H9 (cell line): Measurements from ENCODE around the gene NAXD. TPM values are rescaled to one million over a fixed set of nuclear protein-coding genes. Genes with fewer than 3 reads are reported as not detected.

Experiments used
- DNase-seq: peaks from one replicate; pipeline ENCODE4 v3.0.0-alpha.2; 2017
- H2AFZ ChIP-seq: one replicate; pipeline ENCODE4 v1.6.1; 2013; ENCODE audit warnings: mild to moderate bottlenecking, low read length, control low read depth, moderate library complexity
- H2AK5ac ChIP-seq: 2 replicates; pipeline ENCODE4 v1.6.1; 2013; ENCODE audit warnings: low read length, control low read depth, mixed read lengths; ENCODE audit not compliant: insufficient read length
- H2BK120ac ChIP-seq: one replicate; pipeline ENCODE4 v1.6.1; 2013; ENCODE audit warnings: low read depth, mild to moderate bottlenecking, low read length, control low read depth, inconsistent platforms; ENCODE audit not compliant: poor library complexity, severe bottlenecking
- H2BK12ac ChIP-seq: 2 replicates; pipeline ENCODE4 v1.6.1; 2013; ENCODE audit warnings: low read length, control low read depth, mixed read lengths, low read depth; ENCODE audit not compliant: insufficient read length
- H2BK15ac ChIP-seq: 2 replicates; pipeline ENCODE4 v1.6.1; 2013; ENCODE audit warnings: low read depth, low read length, control low read depth
- H2BK20ac ChIP-seq: one replicate; pipeline ENCODE4 v1.6.1; 2013; ENCODE audit warnings: low read depth, mild to moderate bottlenecking, low read length, control low read depth, inconsistent platforms; ENCODE audit not compliant: poor library complexity, severe bottlenecking
- H2BK5ac ChIP-seq: 2 replicates; pipeline ENCODE4 v1.6.1; 2013; ENCODE audit warnings: low read length, control low read depth, mixed read lengths; ENCODE audit not compliant: insufficient read length
- H3K14ac ChIP-seq: 2 replicates; pipeline ENCODE4 v1.6.1; 2013; ENCODE audit warnings: low read length, control low read depth; ENCODE audit not compliant: insufficient read depth
- H3K18ac ChIP-seq: 2 replicates; pipeline ENCODE4 v1.6.1; 2013; ENCODE audit warnings: low read depth, mild to moderate bottlenecking, mixed read lengths, low read length, control low read depth; ENCODE audit not compliant: insufficient read length
- H3K23ac ChIP-seq: 2 replicates; pipeline ENCODE4 v1.6.1; 2013; ENCODE audit warnings: low read length, control low read depth, mixed read lengths, low read depth; ENCODE audit not compliant: insufficient read length
- H3K23me2 ChIP-seq: 2 replicates; pipeline ENCODE4 v1.6.1; 2013; ENCODE audit warnings: low read depth, mild to moderate bottlenecking, mixed read lengths, low read length, control low read depth; ENCODE audit not compliant: insufficient read length, poor library complexity, severe bottlenecking
- H3K27ac ChIP-seq: 2 replicates; pipeline ENCODE4 v1.5.1; 2013; ENCODE audit warnings: low read length, control low read depth, mixed read lengths, low read depth; ENCODE audit not compliant: insufficient read length
- H3K27me3 ChIP-seq: 2 replicates; pipeline ENCODE4 v1.6.1; 2013; ENCODE audit warnings: low read length, control low read depth, inconsistent platforms; ENCODE audit not compliant: insufficient read depth
- H3K4ac ChIP-seq: 2 replicates; pipeline ENCODE4 v1.6.1; 2013; ENCODE audit warnings: low read depth, mild to moderate bottlenecking, control low read depth, inconsistent platforms, low read length, moderate library complexity
- H3K4me1 ChIP-seq: 2 replicates; pipeline ENCODE4 v1.6.1; 2013; ENCODE audit warnings: low read length, control low read depth, inconsistent platforms; ENCODE audit not compliant: insufficient read depth
- H3K4me2 ChIP-seq: 2 replicates; pipeline ENCODE4 v1.6.1; 2013; ENCODE audit warnings: low read length, control low read depth, mixed read lengths; ENCODE audit not compliant: insufficient read length, insufficient read depth
- H3K56ac ChIP-seq: 2 replicates; pipeline ENCODE4 v1.6.1; 2013; ENCODE audit warnings: low read depth, mild to moderate bottlenecking, mixed read lengths, low read length, control low read depth; ENCODE audit not compliant: insufficient read length
- H3K79me1 ChIP-seq: 2 replicates; pipeline ENCODE4 v1.6.1; 2013; ENCODE audit warnings: low read depth, mild to moderate bottlenecking, moderate library complexity, low read length, control low read depth, inconsistent platforms; ENCODE audit not compliant: insufficient read depth, poor library complexity, severe bottlenecking
- H3K79me2 ChIP-seq: 2 replicates; pipeline ENCODE4 v1.6.1; 2013; ENCODE audit warnings: low read length, control low read depth, inconsistent platforms; ENCODE audit not compliant: insufficient read depth
- H3K9ac ChIP-seq: 2 replicates; pipeline ENCODE4 v1.6.1; 2013; ENCODE audit warnings: low read length, control low read depth, mixed read lengths; ENCODE audit not compliant: insufficient read length; ENCODE audit errors: extremely low read depth
- H3K9me3 ChIP-seq: one replicate; pipeline ENCODE4 v1.6.1; 2013; ENCODE audit warnings: low read depth, low read length, inconsistent platforms; ENCODE audit not compliant: control insufficient read depth
- H3T11ph ChIP-seq: one replicate; pipeline ENCODE4 v1.6.1; 2013; ENCODE audit warnings: mild to moderate bottlenecking, low read length, control low read depth, inconsistent platforms
- H4K20me1 ChIP-seq: one replicate; pipeline ENCODE4 v1.6.1; 2013; ENCODE audit not compliant: control insufficient read depth, insufficient read length, insufficient read depth
- H4K5ac ChIP-seq: 2 replicates; pipeline ENCODE4 v1.6.1; 2013; ENCODE audit warnings: low read depth, mild to moderate bottlenecking, mixed read lengths, low read length, control low read depth; ENCODE audit not compliant: insufficient read length
- H4K8ac ChIP-seq: replicated peaks from 2 replicates; pipeline ENCODE4 v1.6.1; 2013; ENCODE audit warnings: low read length, control low read depth, mixed read lengths, low read depth; ENCODE audit not compliant: insufficient read length
- H4K91ac ChIP-seq: 2 replicates; pipeline ENCODE4 v1.6.1; 2013; ENCODE audit warnings: low read depth, mild to moderate bottlenecking, moderate library complexity, mixed read lengths, low read length, control low read depth; ENCODE audit not compliant: insufficient read length
- H3K27ac Mint-ChIP-seq, 3 experiments: 2 replicates in 2 of 3; 3 replicates in 1 of 3; pipeline ENCODE4 v1.8.0; 2020 to 2021; ENCODE audit warnings: mixed read lengths in 3 of 3, mild to moderate bottlenecking in 1 of 3, moderate library complexity in 1 of 3
- H3K27me3 Mint-ChIP-seq: 2 replicates; pipeline ENCODE4 v1.8.0; 2021; ENCODE audit warnings: low read depth, mild to moderate bottlenecking, moderate library complexity, mixed read lengths
- H3K36me3 Mint-ChIP-seq, 3 experiments: 2 replicates in 2 of 3; 3 replicates in 1 of 3; pipeline ENCODE4 v1.8.0; 2020 to 2021; ENCODE audit warnings: low read depth in 3 of 3, mixed read lengths in 3 of 3; ENCODE audit not compliant: insufficient read depth in 1 of 3
- H3K4me1 Mint-ChIP-seq, 2 experiments: 2 replicates each; pipeline ENCODE4 v1.8.0; 2020; ENCODE audit warnings: mixed read lengths in 2 of 2
- H3K4me3 Mint-ChIP-seq, 2 experiments: 2 replicates in 1 of 2; 3 replicates in 1 of 2; pipeline ENCODE4 v1.8.0; 2020 to 2021; ENCODE audit warnings: mild to moderate bottlenecking in 2 of 2, mixed read lengths in 2 of 2, moderate library complexity in 1 of 2
- H3K9me3 Mint-ChIP-seq, 2 experiments: 2 replicates in 1 of 2; 3 replicates in 1 of 2; pipeline ENCODE4 v1.8.0; 2020; ENCODE audit warnings: mild to moderate bottlenecking in 2 of 2, mixed read lengths in 2 of 2, moderate library complexity in 1 of 2
- WGBS: extraction: QIAGEN DNeasy Blood & Tissue Kit; methylation state at CpG from one replicate; pipeline ENCODE4 v1.1.7; 2013; ENCODE audit warnings: missing lambda C conversion rate, low lambda C conversion rate, mixed read lengths; ENCODE audit not compliant: insufficient read length; ENCODE audit errors: extremely low coverage; 5-methylcytosine and 5-hydroxymethylcytosine counted together
- total RNA-seq: library from RNA; stranded (reverse); gene quantifications from 2 replicates; pipeline ENCODE4 v1.2.1, GENCODE V29; 2021
- TF ChIP-seq, protein P1 (sequence below): fragments of 200-600 bp; sonication (generic); conservative IDR thresholded peaks from 3 replicates; pipeline ENCODE4 v1.8.0; 2021; ENCODE audit warnings: antibody characterized with exemption, mild to moderate bottlenecking

Gene NAXD
- total RNA-seq, 1 experiment from 2014 or later = 25.5 TPM

DNA sequence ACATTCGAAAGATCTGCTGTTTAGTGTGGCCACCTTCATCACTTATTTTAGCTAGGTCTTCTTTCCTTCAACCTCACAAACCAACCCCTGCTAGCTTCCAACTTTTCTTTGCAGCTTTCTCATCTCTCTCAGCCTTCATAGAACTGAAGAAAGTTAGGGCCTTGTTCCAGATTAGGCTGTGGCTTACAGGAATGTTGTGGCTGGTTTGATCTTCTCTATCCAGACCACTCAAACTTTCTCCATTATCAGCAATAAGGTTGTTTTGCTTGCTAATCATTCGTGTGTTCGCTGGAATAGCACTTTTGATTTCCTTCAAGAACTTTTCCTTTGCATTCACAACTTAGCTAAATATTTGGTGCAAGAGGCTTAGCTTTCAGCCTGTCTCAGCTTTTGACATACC, 45.9 kb downstream of the NAXD start:
- TF ChIP-seq, protein P1, sequence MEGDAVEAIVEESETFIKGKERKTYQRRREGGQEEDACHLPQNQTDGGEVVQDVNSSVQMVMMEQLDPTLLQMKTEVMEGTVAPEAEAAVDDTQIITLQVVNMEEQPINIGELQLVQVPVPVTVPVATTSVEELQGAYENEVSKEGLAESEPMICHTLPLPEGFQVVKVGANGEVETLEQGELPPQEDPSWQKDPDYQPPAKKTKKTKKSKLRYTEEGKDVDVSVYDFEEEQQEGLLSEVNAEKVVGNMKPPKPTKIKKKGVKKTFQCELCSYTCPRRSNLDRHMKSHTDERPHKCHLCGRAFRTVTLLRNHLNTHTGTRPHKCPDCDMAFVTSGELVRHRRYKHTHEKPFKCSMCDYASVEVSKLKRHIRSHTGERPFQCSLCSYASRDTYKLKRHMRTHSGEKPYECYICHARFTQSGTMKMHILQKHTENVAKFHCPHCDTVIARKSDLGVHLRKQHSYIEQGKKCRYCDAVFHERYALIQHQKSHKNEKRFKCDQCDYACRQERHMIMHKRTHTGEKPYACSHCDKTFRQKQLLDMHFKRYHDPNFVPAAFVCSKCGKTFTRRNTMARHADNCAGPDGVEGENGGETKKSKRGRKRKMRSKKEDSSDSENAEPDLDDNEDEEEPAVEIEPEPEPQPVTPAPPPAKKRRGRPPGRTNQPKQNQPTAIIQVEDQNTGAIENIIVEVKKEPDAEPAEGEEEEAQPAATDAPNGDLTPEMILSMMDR = no peak
- no peaks in the 10 kb centered on the region for H3K79me2 ChIP-seq

More for the DNA sequence above, 45.9 kb downstream of the NAXD start:
- Mint-ChIP-seq H3K27ac (no peak overlapping the region), H3K36me3 (peaks cover 66 to 85% (median 81%) of the 10 kb centered on the region in 3 experiments), H3K9me3 (peaks cover 39 to 42% of the 10 kb centered on the region in 2 experiments), H3K4me1 (no peaks in the 10 kb centered on the region), H3K27me3 (no peaks in the 10 kb centered on the region), H3K4me3 (no peak overlapping the region)
- DNase-seq = no peak
- Histone ChIP-seq H4K91ac (no peak overlapping the region), H3K4me1 (no peaks in the 10 kb centered on the region), H4K20me1 (no peaks in the 10 kb centered on the region), H2BK120ac (no peak overlapping the region), H4K5ac (no peak overlapping the region), H3K4me2 (no peak overlapping the region), H3K79me1 (no peaks in the 10 kb centered on the region), H3K27ac (no peak overlapping the region), H3K14ac (no peak overlapping the region), H3K9ac (no peak overlapping the region), H4K8ac (no peak overlapping the region), H2BK5ac (no peak overlapping the region), H3K27me3 (no peaks in the 10 kb centered on the region), H3K18ac (no peak overlapping the region), H2BK15ac (no peak overlapping the region), H3K56ac (no peak overlapping the region), H3K23ac (no peak overlapping the region), H2BK12ac (no peak overlapping the region), H3K23me2 (no peaks in the 10 kb centered on the region), H2AK5ac (no peak overlapping the region), H2BK20ac (no peak overlapping the region), H3T11ph (no peak overlapping the region), H3K9me3 (peaks cover 10% of the 10 kb centered on the region), H2AFZ (no peak overlapping the region), H3K4ac (no peak overlapping the region)
- no CpG with 5 or more reads among the region's 3 CpGs for WGBS
